HFF-Myc (cell line): ENCODE results near the gene CHIC2.

Experiments
- DNase-seq: peaks from one replicate; pipeline ENCODE4 v3.0.0-alpha.2; 2011; ENCODE audit warnings: low read depth; ENCODE audit errors: extremely low read depth
- H3K4me3 ChIP-seq: replicated peaks from 2 replicates; pipeline ENCODE4 v1.5.1; 2011; ENCODE audit warnings: low read depth, mild to moderate bottlenecking, control low read depth, low read length
- TF ChIP-seq, protein P1 (sequence below): IDR thresholded peaks from 2 replicates; pipeline ENCODE4 v1.5.1; 2012; ENCODE audit warnings: mild to moderate bottlenecking, low read depth, low read length, control low read depth; ENCODE audit errors: missing control alignments

Gene CHIC2

DNA sequence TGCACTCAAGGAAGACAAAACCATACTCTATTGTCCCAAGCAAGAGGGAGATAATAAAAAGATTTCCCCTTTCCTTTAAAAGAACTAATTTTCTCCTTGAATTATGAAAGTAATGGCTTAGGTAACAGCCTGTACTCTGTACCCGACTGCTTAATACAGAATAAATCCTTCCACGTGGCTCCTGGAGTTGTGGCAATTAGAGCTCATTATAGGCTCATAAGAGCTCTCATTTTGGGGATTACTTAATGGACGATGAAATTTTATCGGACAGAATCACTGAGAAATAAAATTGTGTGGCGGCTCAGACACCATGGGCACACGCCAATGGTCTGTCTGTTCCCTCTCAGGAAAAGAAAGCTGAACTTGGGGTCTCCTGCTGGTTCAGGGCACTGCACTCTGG is 32.7 kb upstream of the CHIC2 start:
- H3K4me3 ChIP-seq: no peak overlapping the region
- TF ChIP-seq, protein P1, sequence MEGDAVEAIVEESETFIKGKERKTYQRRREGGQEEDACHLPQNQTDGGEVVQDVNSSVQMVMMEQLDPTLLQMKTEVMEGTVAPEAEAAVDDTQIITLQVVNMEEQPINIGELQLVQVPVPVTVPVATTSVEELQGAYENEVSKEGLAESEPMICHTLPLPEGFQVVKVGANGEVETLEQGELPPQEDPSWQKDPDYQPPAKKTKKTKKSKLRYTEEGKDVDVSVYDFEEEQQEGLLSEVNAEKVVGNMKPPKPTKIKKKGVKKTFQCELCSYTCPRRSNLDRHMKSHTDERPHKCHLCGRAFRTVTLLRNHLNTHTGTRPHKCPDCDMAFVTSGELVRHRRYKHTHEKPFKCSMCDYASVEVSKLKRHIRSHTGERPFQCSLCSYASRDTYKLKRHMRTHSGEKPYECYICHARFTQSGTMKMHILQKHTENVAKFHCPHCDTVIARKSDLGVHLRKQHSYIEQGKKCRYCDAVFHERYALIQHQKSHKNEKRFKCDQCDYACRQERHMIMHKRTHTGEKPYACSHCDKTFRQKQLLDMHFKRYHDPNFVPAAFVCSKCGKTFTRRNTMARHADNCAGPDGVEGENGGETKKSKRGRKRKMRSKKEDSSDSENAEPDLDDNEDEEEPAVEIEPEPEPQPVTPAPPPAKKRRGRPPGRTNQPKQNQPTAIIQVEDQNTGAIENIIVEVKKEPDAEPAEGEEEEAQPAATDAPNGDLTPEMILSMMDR: no peak
- DNase-seq: no peak

DNA sequence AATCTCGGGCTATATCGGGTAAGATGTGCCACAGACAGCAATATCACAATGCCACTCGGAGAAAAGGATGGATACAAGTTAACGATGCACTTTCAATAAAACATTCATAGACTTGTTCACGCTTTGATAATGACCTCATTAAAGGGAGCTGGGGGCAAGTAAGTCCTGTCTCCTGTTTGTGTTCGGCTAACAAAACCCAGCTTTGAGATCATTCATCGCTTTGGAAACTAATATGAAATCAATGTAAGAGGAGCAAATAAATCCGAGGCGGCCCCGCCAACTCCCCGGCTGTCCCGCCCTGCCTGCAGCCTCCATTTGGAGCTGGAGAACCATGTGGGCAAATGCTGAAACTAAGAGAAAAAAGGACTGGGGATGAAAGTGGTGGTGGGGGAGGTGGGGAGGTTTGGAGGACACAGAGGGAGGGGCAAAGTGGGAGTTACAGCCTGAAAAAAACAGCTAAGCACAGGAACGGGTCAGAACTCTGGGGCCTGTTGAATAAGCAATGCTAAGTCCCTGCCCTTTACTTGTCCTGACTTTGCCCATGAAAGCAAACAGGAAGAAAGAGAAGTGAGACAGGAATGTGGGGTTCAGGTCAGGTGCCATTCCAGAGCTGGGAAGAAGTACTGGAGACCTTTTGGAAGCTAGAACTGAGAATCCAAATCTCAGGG is 32.0 kb upstream of the CHIC2 start:
- TF ChIP-seq, protein P1: no peak
- no peak overlapping the region for H3K4me3 ChIP-seq
- no peak for DNase-seq

DNA sequence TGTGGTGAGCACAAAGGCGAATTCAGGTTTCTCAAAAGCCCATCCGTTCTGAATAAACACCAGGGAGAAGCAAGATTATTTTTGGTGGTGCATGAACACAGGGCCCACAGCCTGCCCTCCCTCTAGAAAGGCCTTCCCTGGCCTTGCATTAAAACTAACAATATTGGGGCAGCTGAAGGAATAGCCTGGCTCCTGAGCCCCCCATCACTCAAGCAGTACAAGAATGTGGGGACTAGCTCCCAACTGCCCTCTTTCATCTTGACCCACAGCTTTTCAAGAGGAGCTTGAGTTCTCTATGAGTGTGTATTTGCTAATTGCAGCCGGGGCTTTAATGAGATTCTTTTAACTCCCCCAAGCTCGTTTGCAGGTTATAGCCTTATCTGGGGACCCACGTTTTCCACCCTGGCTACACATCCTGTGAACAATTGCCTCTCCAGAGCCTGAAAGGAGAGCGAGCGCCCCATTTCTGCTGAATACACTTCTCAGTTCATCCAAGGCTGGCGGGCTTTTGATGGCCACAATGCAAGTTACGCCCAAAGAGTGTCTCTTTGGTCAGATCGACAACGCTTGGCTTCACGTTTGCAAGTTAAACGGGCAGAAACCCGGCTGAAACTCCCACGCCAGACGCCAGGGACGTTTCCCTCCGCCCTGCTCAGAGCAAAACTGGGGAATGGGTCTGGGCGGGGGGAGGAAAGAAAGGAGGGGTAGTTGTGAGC is 30.9 kb upstream of the CHIC2 start:
- no peak overlapping the region for H3K4me3 ChIP-seq
- DNase-seq: no peak

DNA sequence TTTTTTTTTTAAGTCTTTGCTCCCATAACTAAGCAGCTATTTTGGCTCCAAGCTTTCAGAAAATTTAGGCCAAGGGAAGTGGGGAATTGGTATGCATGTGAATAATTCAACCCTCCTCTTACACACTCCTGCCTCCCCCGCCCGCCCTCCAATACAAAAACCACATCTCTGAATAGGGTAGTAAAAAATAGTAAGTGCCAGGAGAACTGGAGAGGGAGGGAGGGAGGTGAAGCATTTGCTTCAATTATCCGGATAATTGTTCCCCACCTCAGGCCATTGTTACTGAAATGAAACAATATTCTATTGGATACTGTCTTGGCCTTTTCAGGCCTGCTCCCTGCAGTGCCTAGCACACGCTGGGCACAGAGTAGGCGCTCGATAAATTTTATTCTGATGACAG is 30.0 kb upstream of the CHIC2 start:
- no peak for DNase-seq
- TF ChIP-seq, protein P1: no peak
- no peak overlapping the region for H3K4me3 ChIP-seq

More for the DNA sequence above, 30.9 kb upstream of the CHIC2 start:
- TF ChIP-seq, protein P1: no peak

DNA sequence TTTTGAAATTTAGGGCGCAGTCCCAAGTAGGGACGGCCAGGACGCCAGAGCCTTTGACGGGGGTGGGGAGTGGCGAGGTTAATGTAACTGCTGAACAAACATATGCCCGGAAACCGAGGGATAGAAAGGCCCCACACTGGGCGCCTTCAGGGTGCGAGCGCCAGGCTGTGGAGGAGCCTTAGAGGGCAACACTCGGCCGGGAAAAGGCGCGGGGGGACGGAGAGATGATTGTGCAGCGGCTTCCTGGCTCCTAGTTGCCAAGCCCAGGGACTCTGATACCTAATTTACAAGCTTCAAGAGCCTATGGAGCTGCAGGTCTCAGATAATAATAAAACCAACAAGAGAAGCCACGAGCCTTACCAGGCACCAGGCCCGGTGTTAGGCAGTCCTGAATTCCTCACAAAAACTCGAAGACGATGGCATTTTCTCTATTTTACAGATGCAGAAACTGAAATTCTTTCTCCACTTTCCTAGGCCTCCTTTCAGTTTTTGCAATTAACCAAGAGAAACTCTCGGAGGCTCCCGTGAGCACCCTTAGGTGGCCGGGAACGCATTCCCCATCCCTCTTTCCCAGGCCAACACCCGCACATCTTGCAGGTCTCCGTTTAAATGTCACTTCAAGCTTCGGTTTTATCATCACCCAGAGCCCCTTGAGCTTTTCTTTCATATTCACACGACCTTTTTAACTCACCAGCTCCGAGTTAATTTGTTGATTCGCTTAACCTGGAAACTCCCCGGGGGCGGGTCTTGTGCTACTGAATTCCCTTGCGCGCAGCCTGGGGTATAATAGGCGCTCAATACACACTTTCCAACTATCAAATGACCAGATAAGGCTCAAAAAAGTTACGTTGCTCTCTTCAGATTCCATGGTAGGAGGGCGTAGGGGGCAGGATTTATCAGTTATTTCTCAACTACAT is 29.2 kb upstream of the CHIC2 start:
- TF ChIP-seq, protein P1: no peak
- DNase-seq: no peak
- H3K4me3 ChIP-seq: no peak overlapping the region

DNA sequence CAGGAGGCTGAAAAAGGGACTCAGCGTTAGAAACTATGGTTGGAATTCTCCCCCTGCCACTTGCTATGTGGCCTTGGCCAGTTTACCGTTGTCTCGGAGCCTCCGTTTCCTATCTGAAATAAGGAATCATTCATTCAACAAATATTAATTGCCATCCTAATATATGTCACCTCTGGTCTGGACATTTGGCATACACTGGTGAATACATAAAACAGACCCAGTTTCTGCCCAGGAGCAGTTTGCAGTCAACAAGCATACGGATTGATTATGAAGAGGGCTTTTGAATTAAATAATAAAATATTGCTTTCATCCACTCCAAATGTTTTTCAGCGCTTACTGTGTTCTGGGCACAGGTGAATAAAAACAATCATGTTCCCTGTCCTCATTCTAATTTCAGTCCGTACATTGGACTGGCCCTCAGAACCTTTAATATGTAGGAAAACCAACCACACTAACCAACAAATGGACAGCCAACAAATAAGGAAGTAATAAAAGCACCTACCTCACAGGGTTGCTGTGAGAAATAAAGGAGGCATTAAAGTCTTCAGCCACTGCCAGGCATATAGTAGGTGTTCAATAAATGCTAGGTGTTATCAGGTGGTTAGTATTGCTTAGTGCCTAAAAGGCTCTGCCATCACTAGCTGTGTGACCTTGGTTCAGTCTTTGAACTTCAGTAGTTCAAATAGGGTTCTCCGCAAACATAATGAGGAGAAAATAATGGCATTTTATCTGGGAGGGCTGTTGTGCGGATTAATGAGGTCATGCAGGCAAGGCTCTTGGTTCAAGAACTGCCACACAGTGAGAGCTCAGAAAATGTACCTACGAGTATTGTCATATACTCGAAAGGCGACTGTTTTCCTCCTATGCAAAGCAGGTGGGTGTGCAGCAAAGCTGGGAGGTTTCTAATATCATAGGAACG is 28.3 kb upstream of the CHIC2 start:
- DNase-seq: no peak
- TF ChIP-seq, protein P1: no peak
- peak overlapping the region; percentile 56 for H3K4me3 ChIP-seq
